ENCODE results near the gene RABGAP1L.

Gene RABGAP1L

GRCh38 chr1:174916846-174917245 lies 757.5 kb downstream of the RABGAP1L start:
- no peak overlapping the region for H2AFZ ChIP-seq (ENCODE audit: low read depth)
- no peak overlapping the region for H3K4me2 ChIP-seq
- no peaks in the 10 kb centered on the region for H3K79me2 ChIP-seq (ENCODE audit: insufficient read depth, low read depth)
- H3K4me3 ChIP-seq (IDR thresholded peaks at IDR 0.05; ENCODE audit: insufficient read depth, low read depth, low read length), result no peak overlapping the region
- H3K4me1 ChIP-seq (ENCODE audit: low read depth, poor library complexity, severe bottlenecking), result peaks cover 25% of the 10 kb centered on the region
- no peak overlapping the region for H3K9ac ChIP-seq
- H3K27me3 ChIP-seq (ENCODE audit: insufficient read depth, low read depth), result no peaks in the 10 kb centered on the region
- no peak for TF ChIP-seq CTCF (conservative IDR thresholded peaks at IDR 0.05; ENCODE audit: low read depth, low read length)
- H4K20me1 ChIP-seq (ENCODE audit: insufficient read depth), result no peaks in the 10 kb centered on the region
- no peaks in the 10 kb centered on the region for H3K36me3 ChIP-seq (ENCODE audit: insufficient read depth)
- H3K27ac ChIP-seq, result no peak overlapping the region

- no peak for TF ChIP-seq CTCF (conservative IDR thresholded peaks at IDR 0.05; ENCODE audit: low read depth, low read length)
- Histone ChIP-seq H3K4me3 (IDR thresholded peaks at IDR 0.05; ENCODE audit: insufficient read depth, low read depth, low read length) (no peak overlapping the region), H2AFZ (ENCODE audit: low read depth) (no peak overlapping the region), H3K79me2 (ENCODE audit: insufficient read depth, low read depth) (no peaks in the 10 kb centered on the region), H3K27me3 (ENCODE audit: insufficient read depth, low read depth) (no peaks in the 10 kb centered on the region), H4K20me1 (ENCODE audit: insufficient read depth) (no peaks in the 10 kb centered on the region), H3K9ac (no peak overlapping the region), H3K4me1 (ENCODE audit: low read depth, poor library complexity, severe bottlenecking) (peaks cover 10% of the 10 kb centered on the region), H3K36me3 (ENCODE audit: insufficient read depth) (no peaks in the 10 kb centered on the region), H3K4me2 (no peak overlapping the region), H3K27ac (no peak overlapping the region)
Measured at GRCh38 chr1:174920093-174920492, 760.8 kb downstream of the RABGAP1L start.

- Histone ChIP-seq H2AFZ (ENCODE audit: low read depth) (no peak overlapping the region), H3K9ac (no peak overlapping the region), H3K79me2 (ENCODE audit: insufficient read depth, low read depth) (no peaks in the 10 kb centered on the region), H3K4me3 (IDR thresholded peaks at IDR 0.05; ENCODE audit: insufficient read depth, low read depth, low read length) (no peak overlapping the region), H3K36me3 (ENCODE audit: insufficient read depth) (no peaks in the 10 kb centered on the region), H3K27ac (no peak overlapping the region), H4K20me1 (ENCODE audit: insufficient read depth) (no peaks in the 10 kb centered on the region), H3K27me3 (ENCODE audit: insufficient read depth, low read depth) (no peaks in the 10 kb centered on the region), H3K4me2 (no peak overlapping the region), H3K4me1 (ENCODE audit: low read depth, poor library complexity, severe bottlenecking) (peaks cover under 1% of the 10 kb centered on the region)
- no peak for TF ChIP-seq CTCF (conservative IDR thresholded peaks at IDR 0.05; ENCODE audit: low read depth, low read length)
Measured at GRCh38 chr1:174922121-174922520, 762.8 kb downstream of the RABGAP1L start.

- TF ChIP-seq CTCF (conservative IDR thresholded peaks at IDR 0.05; ENCODE audit: low read depth, low read length), result no peak
- H3K36me3 ChIP-seq (ENCODE audit: insufficient read depth), result no peaks in the 10 kb centered on the region
- no peak overlapping the region for H3K27ac ChIP-seq
- H3K4me1 ChIP-seq (ENCODE audit: low read depth, poor library complexity, severe bottlenecking), result no peaks in the 10 kb centered on the region
- no peak overlapping the region for H3K4me3 ChIP-seq (IDR thresholded peaks at IDR 0.05; ENCODE audit: insufficient read depth, low read depth, low read length)
- no peak overlapping the region for H2AFZ ChIP-seq (ENCODE audit: low read depth)
- H3K79me2 ChIP-seq (ENCODE audit: insufficient read depth, low read depth), result no peaks in the 10 kb centered on the region
- no peak overlapping the region for H3K4me2 ChIP-seq
- no peaks in the 10 kb centered on the region for H3K27me3 ChIP-seq (ENCODE audit: insufficient read depth, low read depth)
- no peak overlapping the region for H3K9ac ChIP-seq
- no peaks in the 10 kb centered on the region for H4K20me1 ChIP-seq (ENCODE audit: insufficient read depth)
Measured at GRCh38 chr1:174923820-174924219, 764.5 kb downstream of the RABGAP1L start.
